HCT116 (cell line): ENCODE results near the gene CPA2. TPM values are rescaled to one million over a fixed set of nuclear protein-coding genes. Genes with fewer than 3 reads are reported as not detected.
A peak's percentile ranks its signal among the peaks of the same experiment; 100 is the strongest.

Source experiments
- ATAC-seq: fragments of 200-7000 bp; cut with Tn5 transposase; 2 replicates; pipeline ENCODE4 v1.9.1; 2020; ENCODE audit warnings: mild to moderate bottlenecking, moderate library complexity
- BruUV-seq: library from RNA; stranded (reverse); fragments of 400-500 nt; replicated peaks from 2 replicates; lab custom pipeline; 2021; lab: Mats Ljungman, UMichigan
- CTCF ChIA-PET: fragments of 300-600 bp; sonication (Branson Sonifier 250); formaldehyde crosslinking; loops from one replicate; lab custom pipeline; 2021; ENCODE audit warnings: antibody characterized with exemption; lab: Charles Lee
- POLR2A ChIA-PET: fragments of 300-600, 350-600 bp; sonication (Branson Sonifier 250); formaldehyde crosslinking; loops from one replicate; lab custom pipeline; 2021; ENCODE audit warnings: antibody characterized with exemption; lab: Charles Lee
- RAD21 ChIA-PET, 2 experiments: fragments of 300-600 bp; sonication (Branson Sonifier 250); formaldehyde crosslinking; loops; one replicate each; lab custom pipeline; 2023; ENCODE audit warnings: low total read pairs in 2 of 2; ENCODE audit not compliant: uncharacterized antibody in 2 of 2, unreplicated experiment in 2 of 2, low non-redundant PET in 1 of 2; lab: Charles Lee
- DNase-seq: peaks from one replicate; pipeline ENCODE4 v3.0.0-alpha.2; 2010; ENCODE audit warnings: low read depth, low spot score
- H2AFZ ChIP-seq: fragments of 200-600 bp; shearing (Covaris generic), sonication (generic); 2 replicates; pipeline ENCODE4 v1.6.1; 2017; ENCODE audit warnings: low read depth, mixed run types, mixed read lengths, antibody characterized with exemption, low read length; ENCODE audit not compliant: poor library complexity, severe bottlenecking
- H3K27ac ChIP-seq: 2 replicates; pipeline ENCODE4 v1.5.1; 2012; ENCODE audit warnings: low read depth, low read length
- H3K27me3 ChIP-seq: fragments of 200-600 bp; sonication (generic); 2 replicates; pipeline ENCODE4 v1.6.1; 2016; ENCODE audit warnings: mixed run types, low read length, mixed read lengths; ENCODE audit not compliant: insufficient read depth
- H3K36me3 ChIP-seq, 2 experiments: fragments of 200-500 bp in 1 of 2; fragments of 200-600 bp in 1 of 2; sonication (Bioruptor generic) in 1 of 2; sonication (generic) in 1 of 2; 2 replicates each; pipeline versions ENCODE4 v1.5.1 to v1.6.1; 2014 to 2016; ENCODE audit warnings: low read length in 2 of 2, inconsistent platforms in 1 of 2, mixed read lengths in 1 of 2, mixed run types in 1 of 2; ENCODE audit not compliant: insufficient read depth in 2 of 2, control insufficient read depth in 1 of 2
- H3K4me1 ChIP-seq, 2 experiments: fragments of 200-600 bp in 1 of 2; sonication (generic) in 1 of 2; 2 replicates each; pipeline versions ENCODE4 v1.5.1 to v1.6.1; 2012 to 2017; ENCODE audit warnings: low read length in 2 of 2, inconsistent platforms in 1 of 2, mild to moderate bottlenecking in 1 of 2, mixed read lengths in 1 of 2, mixed run types in 1 of 2, moderate library complexity in 1 of 2; ENCODE audit not compliant: insufficient read depth in 2 of 2, control insufficient read depth in 1 of 2
- H3K4me2 ChIP-seq: fragments of 200-600 bp; sonication (generic); 2 replicates; pipeline ENCODE4 v1.6.1; 2017; ENCODE audit warnings: mixed run types, low read length, mixed read lengths
- H3K4me3 ChIP-seq, 2 experiments: fragments of 200-600 bp in 1 of 2; sonication (generic) in 1 of 2; replicated peaks in 1 of 2; 2 replicates each; pipeline ENCODE4 v1.5.1; 2011 to 2016; ENCODE audit warnings: low read length in 2 of 2, control low read depth in 1 of 2, low read depth in 1 of 2, mild to moderate bottlenecking in 1 of 2, mixed read lengths in 1 of 2, mixed run types in 1 of 2
- H3K79me2 ChIP-seq: fragments of 200-600 bp; sonication (generic); 2 replicates; pipeline ENCODE4 v1.6.1; 2017; ENCODE audit warnings: mild to moderate bottlenecking, mixed run types, low read length, moderate library complexity, mixed read lengths; ENCODE audit not compliant: insufficient read depth
- H3K9ac ChIP-seq: fragments of 200-600 bp; sonication (generic); 2 replicates; pipeline ENCODE4 v1.6.1; 2016; ENCODE audit warnings: low read length, mixed read lengths
- H3K9me2 ChIP-seq: fragments of 200-600 bp; sonication (generic), shearing (Covaris generic); 2 replicates; pipeline ENCODE4 v1.6.1; 2017; ENCODE audit warnings: mixed run types, mild to moderate bottlenecking, moderate library complexity; ENCODE audit not compliant: insufficient read depth
- H3K9me3 ChIP-seq, 2 experiments: fragments of 200-500 bp in 1 of 2; fragments of 200-600 bp in 1 of 2; sonication (Bioruptor generic) in 1 of 2; sonication (generic) in 1 of 2; 2 replicates each; pipeline ENCODE4 v1.6.1; 2014 to 2017; ENCODE audit warnings: low read length in 2 of 2, mixed read lengths in 2 of 2, inconsistent platforms in 1 of 2, low read depth in 1 of 2, mild to moderate bottlenecking in 1 of 2, mixed run types in 1 of 2, moderate library complexity in 1 of 2; ENCODE audit not compliant: control insufficient read depth in 1 of 2, insufficient read depth in 1 of 2
- H4K20me1 ChIP-seq: fragments of 200-600 bp; sonication (generic), shearing (Covaris generic); 2 replicates; pipeline ENCODE4 v1.6.1; 2017; ENCODE audit warnings: mixed run types, mild to moderate bottlenecking, moderate library complexity; ENCODE audit not compliant: insufficient read depth
- CBX3 ChIP-seq: IDR thresholded peaks from 2 replicates; pipeline ENCODE4 v1.6.1; 2012; ENCODE audit warnings: low read depth
- EGR1 ChIP-seq: IDR thresholded peaks from 2 replicates; pipeline ENCODE4 v1.6.1; 2012; ENCODE audit warnings: low read depth
- ELF1 ChIP-seq: IDR thresholded peaks from 2 replicates; pipeline ENCODE4 v1.6.1; 2012; ENCODE audit warnings: low read depth, borderline replicate concordance
- EZH2 ChIP-seq: fragments of 200-600 bp; sonication (generic); IDR thresholded peaks from 2 replicates; pipeline ENCODE4 v1.6.1; 2017; ENCODE audit warnings: antibody characterized with exemption, mixed run types
- EZH2phosphoT487 ChIP-seq: fragments of 200-600 bp; IDR thresholded peaks from 2 replicates; pipeline ENCODE4 v1.6.1; 2018; ENCODE audit warnings: antibody characterized with exemption, borderline replicate concordance
- JUND ChIP-seq: IDR thresholded peaks from 2 replicates; pipeline ENCODE4 v1.6.1; 2012
- MAX ChIP-seq: IDR thresholded peaks from 2 replicates; pipeline ENCODE4 v1.6.1; 2012
- POLR2A ChIP-seq: IDR thresholded peaks from 2 replicates; pipeline ENCODE4 v1.7.0; 2011; ENCODE audit warnings: borderline replicate concordance; ENCODE audit not compliant: insufficient read depth, insufficient read length; ENCODE audit errors: extremely low read depth
- POLR2AphosphoS5 ChIP-seq: IDR thresholded peaks from 2 replicates; pipeline ENCODE4 v1.6.1; 2011; ENCODE audit warnings: mild to moderate bottlenecking, low read depth, low read length, moderate library complexity
- RAD21 ChIP-seq: IDR thresholded peaks from 2 replicates; pipeline ENCODE4 v1.6.1; 2012; ENCODE audit warnings: low read depth, mild to moderate bottlenecking
- REST ChIP-seq: IDR thresholded peaks from 2 replicates; pipeline ENCODE4 v1.6.1; 2012; ENCODE audit warnings: low read depth
- SIN3A ChIP-seq: IDR thresholded peaks from 2 replicates; pipeline ENCODE4 v1.6.1; 2012; ENCODE audit warnings: low read depth
- SP1 ChIP-seq: IDR thresholded peaks from 2 replicates; pipeline ENCODE4 v1.6.1; 2012; ENCODE audit warnings: low read depth
- SRF ChIP-seq: IDR thresholded peaks from 2 replicates; pipeline ENCODE4 v1.6.1; 2012; ENCODE audit warnings: low read depth
- YY1 ChIP-seq: IDR thresholded peaks from 2 replicates; pipeline ENCODE4 v1.6.1; 2011; ENCODE audit warnings: low read length, low read depth, moderate library complexity, mild to moderate bottlenecking; ENCODE audit not compliant: insufficient replicate concordance; ENCODE audit errors: extremely low read depth
- ZBTB33 ChIP-seq: IDR thresholded peaks from 2 replicates; pipeline ENCODE4 v1.6.1; 2011; ENCODE audit warnings: mild to moderate bottlenecking, low read length, moderate library complexity; ENCODE audit not compliant: insufficient replicate concordance; ENCODE audit errors: extremely low read depth
- ZFX ChIP-seq: fragments of 450-650 bp; IDR thresholded peaks from 2 replicates; pipeline ENCODE4 v1.6.1; 2017
- intact Hi-C: fragments of 100-400 bp; cut with micrococcal nuclease; formaldehyde crosslinking; loops from 2 replicates; pipeline ENCODE4 v1.10.0; 2022
- total RNA-seq: library from RNA; stranded (reverse); gene quantifications from one replicate; pipeline ENCODE4 v1.2.1, GENCODE V29; 2021; ENCODE audit not compliant: unreplicated experiment
- TF ChIP-seq, protein P1 (sequence below): IDR thresholded peaks from 2 replicates; pipeline ENCODE4 v1.6.1; 2012

CPA2 gene
- total RNA-seq, 1 experiment from 2014 or later, result 1.5 TPM

GRCh38 chr7:130293521-130293920, 26.9 kb downstream of the CPA2 start:
- TF ChIP-seq MAX (no peak), POLR2A (no peak), REST (no peak), EGR1 (no peak), SIN3A (no peak), ZFX (no peak), EZH2phosphoT487 (no peak), JUND (no peak), ZBTB33 (no peak), SRF (no peak), ELF1 (no peak), YY1 (no peak), EZH2 (no peak), SP1 (no peak), RAD21 (no peak), POLR2AphosphoS5 (no peak), CBX3 (no peak)
- TF ChIP-seq, protein P1, sequence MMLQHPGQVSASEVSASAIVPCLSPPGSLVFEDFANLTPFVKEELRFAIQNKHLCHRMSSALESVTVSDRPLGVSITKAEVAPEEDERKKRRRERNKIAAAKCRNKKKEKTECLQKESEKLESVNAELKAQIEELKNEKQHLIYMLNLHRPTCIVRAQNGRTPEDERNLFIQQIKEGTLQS, result no peak
- H3K4me2 ChIP-seq, result peak overlapping the region; percentile 55
- ChIA-PET RAD21 (no interaction called here), CTCF (no interaction called here), POLR2A (interaction anchor here (1.3 to 2.5 kb wide), 3 partner anchors 9 to 33 kb away, joined by 3 to 15 read pairs (median 5); no protein-coding TSS in a partner anchor)
- H3K4me3 ChIP-seq, result peak overlapping the region in 1 of 2 experiments; percentile 14; a peak in 1 of 4 replicates
- no peak overlapping the region for H2AFZ ChIP-seq
- peak overlapping the region; percentile 19; the same call in 1 of the 2 replicates for H3K9ac ChIP-seq
- H4K20me1 ChIP-seq, result no peaks in the 10 kb centered on the region
- peaks cover 0 to 13% of the 10 kb centered on the region in 2 experiments; a peak in 1 of 4 replicates for H3K36me3 ChIP-seq
- ATAC-seq (no peak), DNase-seq (no peak)
- BruUV-seq, result no TSS peak
- H3K27me3 ChIP-seq, result no peaks in the 10 kb centered on the region
- H3K4me1 ChIP-seq, result peaks cover 39 to 69% of the 10 kb centered on the region in 2 experiments
- no peaks in the 10 kb centered on the region for H3K9me2 ChIP-seq
- intact Hi-C loops, result loop anchor here (5.0 kb wide), 1 partner anchor 64 kb away; no protein-coding TSS in a partner anchor
- peak overlapping the region; percentile 69; the same call in 1 of the 2 replicates for H3K27ac ChIP-seq
- H3K79me2 ChIP-seq, result no peaks in the 10 kb centered on the region
- H3K9me3 ChIP-seq, result no peaks in the 10 kb centered on the region; a peak in 1 of 4 replicates
